ENCODE data around the gene PAX4. TPM values are rescaled to one million over a fixed set of nuclear protein-coding genes. Genes with fewer than 3 reads are reported as not detected.

Gene PAX4
- total RNA-seq, 2 donors from 2014 or later, result not detected

GRCh38 chr7:127589896-127590295 lies 28.0 kb downstream of the PAX4 start:
- TF ChIP-seq CTCF (IDR thresholded peaks at IDR 0.05) (no peak), POLR2A (IDR thresholded peaks at IDR 0.05) (no peak)
- ATAC-seq (no peak), DNase-seq (peak in 1 of 4 donors; percentile 22)
- WGBS, 2 donors, result 61% methylated on average over 3 of the region's 3 CpGs; no CpG with 5 or more reads in 1 of the 2 donors
- peak overlapping the region in 3 of 4 donors; percentile 94 to 98 (median 97) for H3K27ac ChIP-seq
- intact Hi-C loops (cut with DNase I), result loop anchor here (10.0 kb wide), 1 partner anchor 55 kb away; no protein-coding TSS in a partner anchor
- no peaks in the 10 kb centered on the region for H3K9me3 ChIP-seq
- H3K36me3 ChIP-seq (replicated peaks in 1 of 2; ENCODE audit: insufficient read depth in 1 of 2, low read depth in 2 of 2), result peaks cover 5 to 6% of the 10 kb centered on the region in 2 donors
- H3K4me3 ChIP-seq, result no peak overlapping the region
- peaks cover 66% of the 10 kb centered on the region for H3K4me1 ChIP-seq
- no peaks in the 10 kb centered on the region for H3K27me3 ChIP-seq

- intact Hi-C loops (cut with DNase I), result no loop called here
- ATAC-seq (peak; percentile 58), DNase-seq (peak; percentile 81 to 90 (median 88))
- H3K27ac ChIP-seq, result peak overlapping the region; percentile 93 to 98 (median 96)
- TF ChIP-seq POLR2A (IDR thresholded peaks at IDR 0.05), result peak in 2 of 3 donors; percentile 81 to 84
- peak in 6 of 7 experiments; percentile 22 to 57 (median 44) for TF ChIP-seq CTCF (IDR thresholded peaks at IDR 0.05)
- 3 to 4% methylated on average over 24 to 43 of the region's 43 CpGs for WGBS, 2 donors
- peaks cover 5 to 6% of the 10 kb centered on the region in 2 donors for H3K36me3 ChIP-seq (replicated peaks in 1 of 2; ENCODE audit: insufficient read depth in 1 of 2, low read depth in 2 of 2)
- peaks cover 66% of the 10 kb centered on the region for H3K4me1 ChIP-seq
- H3K27me3 ChIP-seq, result no peaks in the 10 kb centered on the region
- peak overlapping the region; percentile 58 to 94 for H3K4me3 ChIP-seq
- no peaks in the 10 kb centered on the region for H3K9me3 ChIP-seq
These were observed 29.1 kb downstream of the PAX4 start for GRCh38 chr7:127588697-127589482.

- Histone ChIP-seq H3K27me3 (no peaks in the 10 kb centered on the region), H3K9me3 (no peaks in the 10 kb centered on the region), H3K4me3 (peak within 1 kb of the TSS; percentile 58 to 94), H3K36me3 (replicated peaks in 1 of 2; ENCODE audit: insufficient read depth in 1 of 2, low read depth in 2 of 2) (peaks cover 5 to 6% of the 10 kb centered on the region in 2 donors), H3K27ac (peak within 1 kb of the TSS; percentile 93 to 98 (median 96)), H3K4me1 (peaks cover 66% of the 10 kb centered on the region)
- 0% methylated on average over 11 to 59 of the region's 77 CpGs for WGBS, 2 donors
- peak; percentile 89 for ATAC-seq
- peak; percentile 90 to 94 (median 92) for DNase-seq
- intact Hi-C loops (cut with DNase I), result no loop called here
- no peak for TF ChIP-seq CTCF (IDR thresholded peaks at IDR 0.05)
- TF ChIP-seq POLR2A (IDR thresholded peaks at IDR 0.05), result peak; percentile 47 to 75 (median 68)
These were observed 29.8 kb downstream of the PAX4 start, which contains the start of gene ARF5 for GRCh38 chr7:127588019-127588696. ARF5 (plus strand) TSS chr7:127588411; CDS start chr7:127588499, 88 bp downstream.

- 29 to 33% methylated on average over 19 to 20 of the region's 20 CpGs for WGBS, 2 donors
- Histone ChIP-seq H3K27me3 (no peaks in the 10 kb centered on the region), H3K27ac (peak overlapping the region; percentile 93 to 98 (median 96)), H3K36me3 (replicated peaks in 1 of 2; ENCODE audit: insufficient read depth in 1 of 2, low read depth in 2 of 2) (peaks cover 5 to 6% of the 10 kb centered on the region in 2 donors), H3K4me3 (peak overlapping the region; percentile 40 to 47), H3K9me3 (no peaks in the 10 kb centered on the region), H3K4me1 (peaks cover 66% of the 10 kb centered on the region)
- DNase-seq (peak; percentile 36 to 67 (median 50)), ATAC-seq (no peak)
- TF ChIP-seq POLR2A (IDR thresholded peaks at IDR 0.05) (no peak), CTCF (IDR thresholded peaks at IDR 0.05) (no peak)
- intact Hi-C loops (cut with DNase I), result no loop called here
These were observed 30.3 kb downstream of the PAX4 start for GRCh38 chr7:127587663-127588018.
